ENCODE measurements around the gene TIGD1. TPM values are rescaled to one million over a fixed set of nuclear protein-coding genes. Genes with fewer than 3 reads are reported as not detected.

Gene TIGD1
- total and polyA plus RNA-seq, 8 donors, result 0.88 to 5.9 (median 2.2) TPM

- intact Hi-C loops (cut with DNase I), result no loop called here
- no peak for DNase-seq
- TF ChIP-seq CTCF (IDR thresholded peaks at IDR 0.05), result no peak
- Histone ChIP-seq H3K9me3 (no peaks in the 10 kb centered on the region), H3K27me3 (no peaks in the 10 kb centered on the region), H3K27ac (no peak overlapping the region), H3K4me3 (no peak overlapping the region), H3K36me3 (no peaks in the 10 kb centered on the region), H3K4me1 (peaks cover 0 to 11% (median 9%) of the 10 kb centered on the region in 3 donors)
- ATAC-seq, result no peak
- no peak for FAIRE-seq
- 88 to 89% methylated on average over 3 of the region's 3 CpGs for WGBS, 2 donors
Observed at GRCh38 chr2:232498452-232498851, 51.9 kb downstream of the TIGD1 start.

Other genes with a start within 250 kb of the TIGD1 start
- not detected for gene ALPP, start 171.8 kb downstream of the TIGD1 start, total RNA-seq
- not detected for gene ALPP, start 171.8 kb downstream of the TIGD1 start, polyA plus RNA-seq
- gene ALPG, start 143.7 kb downstream of the TIGD1 start, total RNA-seq, result not detected
- not detected for gene ALPG, start 143.7 kb downstream of the TIGD1 start, polyA plus RNA-seq
- gene ALPI, start 94.4 kb downstream of the TIGD1 start, total RNA-seq, result not detected
- not detected for gene ALPI, start 94.4 kb downstream of the TIGD1 start, polyA plus RNA-seq
- 1 to 10 TPM in 1 of 6 donors, under 1 TPM in 3, not detected in 2; 0.47 to 1.1 (median 0.76) TPM for gene ECEL1, start 62.7 kb downstream of the TIGD1 start, total RNA-seq
- under 1 TPM; 0.30 to 0.99 TPM for gene ECEL1, start 62.7 kb downstream of the TIGD1 start, polyA plus RNA-seq
- gene PRSS56, start 30.2 kb downstream of the TIGD1 start, total RNA-seq, result not detected
- gene PRSS56, start 30.2 kb downstream of the TIGD1 start, polyA plus RNA-seq, result under 1 TPM in 1 of 2 donors, not detected in 1; 0.02 TPM
- under 1 TPM in 2 of 6 donors, not detected in 4; 0.12 to 0.22 TPM for gene CHRND, start 24.4 kb downstream of the TIGD1 start, total RNA-seq
- gene CHRND, start 24.4 kb downstream of the TIGD1 start, polyA plus RNA-seq, result under 1 TPM in 1 of 2 donors, not detected in 1; 0.07 TPM
- not detected for gene CHRNG, start 10.9 kb downstream of the TIGD1 start, total RNA-seq
- gene CHRNG, start 10.9 kb downstream of the TIGD1 start, polyA plus RNA-seq, result not detected
- gene EIF4E2, start 132 bp upstream of the TIGD1 start, total RNA-seq, result 10 to 100 TPM; 17.8 to 33.0 (median 22.8) TPM
- 10 to 100 TPM; 28.0 to 31.1 TPM for gene EIF4E2, start 132 bp upstream of the TIGD1 start, polyA plus RNA-seq
- gene EFHD1, start 83.0 kb upstream of the TIGD1 start, total RNA-seq, result 1 to 10 TPM in 3 of 6 donors, under 1 TPM in 3; 0.31 to 1.7 (median 1.1) TPM
- 1 to 10 TPM; 3.8 to 4.8 TPM for gene EFHD1, start 83.0 kb upstream of the TIGD1 start, polyA plus RNA-seq
- 10 to 100 TPM; 33.6 to 50.9 (median 41.7) TPM for gene GIGYF2, start 146.8 kb upstream of the TIGD1 start, total RNA-seq
- gene GIGYF2, start 146.8 kb upstream of the TIGD1 start, polyA plus RNA-seq, result 10 to 100 TPM; 17.4 to 19.5 TPM
- under 1 TPM in 1 of 6 donors, not detected in 5; 0.37 TPM for gene KCNJ13, start 226.0 kb upstream of the TIGD1 start, total RNA-seq
- not detected for gene KCNJ13, start 226.0 kb upstream of the TIGD1 start, polyA plus RNA-seq